SK-N-SH treated with all-trans-retinoic acid at 6 μM for 48 hours (cell line): Measurements from ENCODE around the gene LRRK1.

ENCODE experiments used
- ATAC-seq: fragments of 200-7000 bp; cut with Tn5 transposase; 3 replicates; pipeline ENCODE4 v1.9.1; 2020; ENCODE audit warnings: mild to moderate bottlenecking, moderate library complexity
- BACH2 ChIP-seq: fragments of 250-450 bp; sonication (Bioruptor Pico); IDR thresholded peaks from 2 replicates; pipeline ENCODE4 v1.9.0; 2021; ENCODE audit warnings: mild to moderate bottlenecking, borderline replicate concordance
- CSDC2 ChIP-seq: fragments of 250-450 bp; sonication (Bioruptor Pico); IDR thresholded peaks from 2 replicates; pipeline ENCODE4 v1.5.0; 2020; ENCODE audit warnings: mild to moderate bottlenecking, moderate library complexity
- ESRRG ChIP-seq: fragments of 250-450 bp; sonication (Bioruptor Pico); IDR thresholded peaks from 2 replicates; pipeline ENCODE4 v1.6.1; 2021; ENCODE audit warnings: mild to moderate bottlenecking
- GLIS3 ChIP-seq: fragments of 250-450 bp; sonication (Bioruptor Pico); IDR thresholded peaks from 2 replicates; pipeline ENCODE4 v1.5.0; 2020; ENCODE audit warnings: mild to moderate bottlenecking, moderate library complexity
- ISL1 ChIP-seq: fragments of 250-450 bp; sonication (Bioruptor Pico); IDR thresholded peaks from 2 replicates; pipeline ENCODE4 v2.1.2; 2022; ENCODE audit warnings: mild to moderate bottlenecking, moderate library complexity
- OSR1 ChIP-seq: fragments of 250-450 bp; sonication (Bioruptor Pico); IDR thresholded peaks from 2 replicates; pipeline ENCODE4 v1.8.0; 2022; ENCODE audit warnings: moderate library complexity, mild to moderate bottlenecking, inconsistent platforms
- RARB ChIP-seq: fragments of 250-450 bp; sonication (Bioruptor Pico); IDR thresholded peaks from 2 replicates; pipeline ENCODE4 v1.8.0; 2021; ENCODE audit warnings: mild to moderate bottlenecking, moderate library complexity
- SNAI2 ChIP-seq: fragments of 250-450 bp; sonication (Bioruptor Pico); IDR thresholded peaks from 2 replicates; pipeline ENCODE4 v1.5.0; 2020; ENCODE audit warnings: mild to moderate bottlenecking, moderate library complexity
- TCF4 ChIP-seq: fragments of 250-450 bp; sonication (Bioruptor Pico); IDR thresholded peaks from 2 replicates; pipeline ENCODE4 v1.8.0; 2021; ENCODE audit warnings: mild to moderate bottlenecking, moderate library complexity, borderline replicate concordance
- TOX ChIP-seq: fragments of 250-450 bp; sonication (Bioruptor Pico); IDR thresholded peaks from 2 replicates; pipeline ENCODE4 v1.8.0; 2021; ENCODE audit warnings: mild to moderate bottlenecking, moderate library complexity, borderline replicate concordance
- ZC3H10 ChIP-seq: fragments of 250-450 bp; sonication (Bioruptor Pico); IDR thresholded peaks from 2 replicates; pipeline ENCODE4 v1.5.1; 2021; ENCODE audit warnings: mild to moderate bottlenecking, moderate library complexity
- ZFP3 ChIP-seq: fragments of 250-450 bp; sonication (Bioruptor Pico); IDR thresholded peaks from 2 replicates; pipeline ENCODE4 v1.5.0; 2020; ENCODE audit warnings: mild to moderate bottlenecking, moderate library complexity
- ZFP30 ChIP-seq: fragments of 450-650 bp; formaldehyde crosslinking; IDR thresholded peaks from 2 replicates; pipeline ENCODE4 v1.5.0; 2022; ENCODE audit warnings: mild to moderate bottlenecking, moderate library complexity
- ZNF565 ChIP-seq: fragments of 450-650 bp; formaldehyde crosslinking; conservative IDR thresholded peaks from 2 replicates; pipeline ENCODE4 v1.5.0; 2020; ENCODE audit warnings: low read depth, mild to moderate bottlenecking, moderate library complexity
- ZNF8 ChIP-seq: fragments of 450-650 bp; formaldehyde crosslinking; IDR thresholded peaks from 2 replicates; pipeline ENCODE4 v1.5.0; 2020; ENCODE audit warnings: mild to moderate bottlenecking, moderate library complexity
- TF ChIP-seq, protein P1 (sequence below): fragments of 250-450 bp; sonication (Bioruptor Pico); IDR thresholded peaks from 2 replicates; pipeline ENCODE4 v1.8.0; 2020; ENCODE audit warnings: mild to moderate bottlenecking, moderate library complexity, borderline replicate concordance
- TF ChIP-seq, protein P2 (sequence below): fragments of 250-450 bp; sonication (Bioruptor Pico); IDR thresholded peaks from 2 replicates; pipeline ENCODE4 v1.5.1; 2021; ENCODE audit warnings: mild to moderate bottlenecking, moderate library complexity
- TF ChIP-seq, protein P3 (sequence below): fragments of 250-450 bp; sonication (Bioruptor Pico); IDR thresholded peaks from 2 replicates; pipeline ENCODE4 v1.5.1; 2020; ENCODE audit warnings: low read depth, mild to moderate bottlenecking, moderate library complexity
- TF ChIP-seq, protein P4 (sequence below): fragments of 250-450 bp; sonication (Bioruptor Pico); IDR thresholded peaks from 2 replicates; pipeline ENCODE4 v1.5.0; 2020; ENCODE audit warnings: mild to moderate bottlenecking, moderate library complexity
- TF ChIP-seq, protein P5 (sequence below): fragments of 250-450 bp; sonication (Bioruptor Pico); IDR thresholded peaks from 2 replicates; pipeline ENCODE4 v1.8.0; 2021; ENCODE audit warnings: low read depth, mild to moderate bottlenecking, moderate library complexity, borderline replicate concordance

LRRK1 gene

DNA sequence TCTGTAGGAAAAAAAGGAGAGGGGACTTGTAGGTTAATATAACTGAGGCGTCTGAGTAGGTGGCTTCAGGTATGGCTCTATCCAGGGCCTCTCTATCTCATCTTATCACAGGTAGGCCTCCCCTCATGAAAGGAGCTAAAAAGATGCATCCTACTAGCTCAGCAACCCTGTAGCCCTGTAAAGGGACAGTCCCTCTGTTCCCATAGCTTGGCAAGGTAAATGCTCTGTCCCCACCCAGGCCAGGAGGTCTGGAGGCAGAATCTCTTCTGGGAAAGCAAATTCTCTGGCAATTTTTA is 197.5 kb downstream of the LRRK1 start (continued):
- TF ChIP-seq, protein P1, sequence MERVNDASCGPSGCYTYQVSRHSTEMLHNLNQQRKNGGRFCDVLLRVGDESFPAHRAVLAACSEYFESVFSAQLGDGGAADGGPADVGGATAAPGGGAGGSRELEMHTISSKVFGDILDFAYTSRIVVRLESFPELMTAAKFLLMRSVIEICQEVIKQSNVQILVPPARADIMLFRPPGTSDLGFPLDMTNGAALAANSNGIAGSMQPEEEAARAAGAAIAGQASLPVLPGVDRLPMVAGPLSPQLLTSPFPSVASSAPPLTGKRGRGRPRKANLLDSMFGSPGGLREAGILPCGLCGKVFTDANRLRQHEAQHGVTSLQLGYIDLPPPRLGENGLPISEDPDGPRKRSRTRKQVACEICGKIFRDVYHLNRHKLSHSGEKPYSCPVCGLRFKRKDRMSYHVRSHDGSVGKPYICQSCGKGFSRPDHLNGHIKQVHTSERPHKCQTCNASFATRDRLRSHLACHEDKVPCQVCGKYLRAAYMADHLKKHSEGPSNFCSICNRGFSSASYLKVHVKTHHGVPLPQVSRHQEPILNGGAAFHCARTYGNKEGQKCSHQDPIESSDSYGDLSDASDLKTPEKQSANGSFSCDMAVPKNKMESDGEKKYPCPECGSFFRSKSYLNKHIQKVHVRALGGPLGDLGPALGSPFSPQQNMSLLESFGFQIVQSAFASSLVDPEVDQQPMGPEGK (CRISPR knock-in tag), result no peak
- TF ChIP-seq BACH2 (CRISPR knock-in tag) (no peak), ZFP30 (CRISPR knock-in tag) (no peak), OSR1 (CRISPR knock-in tag) (no peak), RARB (no peak), ZFP3 (CRISPR knock-in tag) (no peak), GLIS3 (CRISPR knock-in tag) (no peak), TOX (CRISPR knock-in tag) (no peak), ZC3H10 (CRISPR knock-in tag) (no peak)

DNA sequence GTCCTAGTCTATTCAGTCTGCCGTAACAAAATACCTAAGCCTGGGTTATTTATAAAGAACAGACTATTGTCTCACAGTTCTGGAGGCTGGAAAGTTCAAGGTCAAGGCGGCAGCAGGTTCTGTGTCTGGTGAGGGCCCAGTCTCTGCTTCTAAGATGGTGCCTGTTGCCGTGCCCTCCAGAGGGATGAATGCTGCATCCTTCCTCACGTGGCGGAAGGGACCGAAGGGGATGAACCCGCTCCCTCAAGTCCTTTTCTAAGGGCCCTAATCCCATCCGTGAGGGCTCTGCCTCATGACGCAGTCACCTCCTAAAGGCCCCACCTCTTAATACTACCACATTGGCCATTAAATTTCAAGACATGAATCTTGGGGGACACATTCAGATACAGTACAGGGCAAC is 199.0 kb downstream of the LRRK1 start:
- no peak for ATAC-seq
- no peak for TF ChIP-seq CSDC2 (CRISPR knock-in tag)
- TF ChIP-seq GLIS3 (CRISPR knock-in tag), result no peak
- TF ChIP-seq, protein P2, sequence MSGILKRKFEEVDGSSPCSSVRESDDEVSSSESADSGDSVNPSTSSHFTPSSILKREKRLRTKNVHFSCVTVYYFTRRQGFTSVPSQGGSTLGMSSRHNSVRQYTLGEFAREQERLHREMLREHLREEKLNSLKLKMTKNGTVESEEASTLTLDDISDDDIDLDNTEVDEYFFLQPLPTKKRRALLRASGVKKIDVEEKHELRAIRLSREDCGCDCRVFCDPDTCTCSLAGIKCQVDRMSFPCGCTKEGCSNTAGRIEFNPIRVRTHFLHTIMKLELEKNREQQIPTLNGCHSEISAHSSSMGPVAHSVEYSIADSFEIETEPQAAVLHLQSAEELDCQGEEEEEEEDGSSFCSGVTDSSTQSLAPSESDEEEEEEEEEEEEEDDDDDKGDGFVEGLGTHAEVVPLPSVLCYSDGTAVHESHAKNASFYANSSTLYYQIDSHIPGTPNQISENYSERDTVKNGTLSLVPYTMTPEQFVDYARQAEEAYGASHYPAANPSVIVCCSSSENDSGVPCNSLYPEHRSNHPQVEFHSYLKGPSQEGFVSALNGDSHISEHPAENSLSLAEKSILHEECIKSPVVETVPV (CRISPR knock-in tag), result no peak
- TF ChIP-seq ISL1 (CRISPR knock-in tag), result no peak
- no peak for TF ChIP-seq ZNF8 (CRISPR knock-in tag)
- TF ChIP-seq, protein P3, sequence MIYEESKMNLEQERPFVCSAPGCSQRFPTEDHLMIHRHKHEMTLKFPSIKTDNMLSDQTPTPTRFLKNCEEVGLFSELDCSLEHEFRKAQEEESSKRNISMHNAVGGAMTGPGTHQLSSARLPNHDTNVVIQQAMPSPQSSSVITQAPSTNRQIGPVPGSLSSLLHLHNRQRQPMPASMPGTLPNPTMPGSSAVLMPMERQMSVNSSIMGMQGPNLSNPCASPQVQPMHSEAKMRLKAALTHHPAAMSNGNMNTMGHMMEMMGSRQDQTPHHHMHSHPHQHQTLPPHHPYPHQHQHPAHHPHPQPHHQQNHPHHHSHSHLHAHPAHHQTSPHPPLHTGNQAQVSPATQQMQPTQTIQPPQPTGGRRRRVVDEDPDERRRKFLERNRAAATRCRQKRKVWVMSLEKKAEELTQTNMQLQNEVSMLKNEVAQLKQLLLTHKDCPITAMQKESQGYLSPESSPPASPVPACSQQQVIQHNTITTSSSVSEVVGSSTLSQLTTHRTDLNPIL (CRISPR knock-in tag), result no peak
- TF ChIP-seq, protein P4, sequence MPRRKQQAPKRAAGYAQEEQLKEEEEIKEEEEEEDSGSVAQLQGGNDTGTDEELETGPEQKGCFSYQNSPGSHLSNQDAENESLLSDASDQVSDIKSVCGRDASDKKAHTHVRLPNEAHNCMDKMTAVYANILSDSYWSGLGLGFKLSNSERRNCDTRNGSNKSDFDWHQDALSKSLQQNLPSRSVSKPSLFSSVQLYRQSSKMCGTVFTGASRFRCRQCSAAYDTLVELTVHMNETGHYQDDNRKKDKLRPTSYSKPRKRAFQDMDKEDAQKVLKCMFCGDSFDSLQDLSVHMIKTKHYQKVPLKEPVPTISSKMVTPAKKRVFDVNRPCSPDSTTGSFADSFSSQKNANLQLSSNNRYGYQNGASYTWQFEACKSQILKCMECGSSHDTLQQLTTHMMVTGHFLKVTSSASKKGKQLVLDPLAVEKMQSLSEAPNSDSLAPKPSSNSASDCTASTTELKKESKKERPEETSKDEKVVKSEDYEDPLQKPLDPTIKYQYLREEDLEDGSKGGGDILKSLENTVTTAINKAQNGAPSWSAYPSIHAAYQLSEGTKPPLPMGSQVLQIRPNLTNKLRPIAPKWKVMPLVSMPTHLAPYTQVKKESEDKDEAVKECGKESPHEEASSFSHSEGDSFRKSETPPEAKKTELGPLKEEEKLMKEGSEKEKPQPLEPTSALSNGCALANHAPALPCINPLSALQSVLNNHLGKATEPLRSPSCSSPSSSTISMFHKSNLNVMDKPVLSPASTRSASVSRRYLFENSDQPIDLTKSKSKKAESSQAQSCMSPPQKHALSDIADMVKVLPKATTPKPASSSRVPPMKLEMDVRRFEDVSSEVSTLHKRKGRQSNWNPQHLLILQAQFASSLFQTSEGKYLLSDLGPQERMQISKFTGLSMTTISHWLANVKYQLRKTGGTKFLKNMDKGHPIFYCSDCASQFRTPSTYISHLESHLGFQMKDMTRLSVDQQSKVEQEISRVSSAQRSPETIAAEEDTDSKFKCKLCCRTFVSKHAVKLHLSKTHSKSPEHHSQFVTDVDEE, result no peak
- TF ChIP-seq TCF4, result no peak
- no peak for TF ChIP-seq ZFP3 (CRISPR knock-in tag)
- no peak for TF ChIP-seq ESRRG (CRISPR knock-in tag)
- TF ChIP-seq RARB, result no peak
- TF ChIP-seq, protein P1 (CRISPR knock-in tag), result no peak
- TF ChIP-seq ZNF565, result no peak
- TF ChIP-seq, protein P5, sequence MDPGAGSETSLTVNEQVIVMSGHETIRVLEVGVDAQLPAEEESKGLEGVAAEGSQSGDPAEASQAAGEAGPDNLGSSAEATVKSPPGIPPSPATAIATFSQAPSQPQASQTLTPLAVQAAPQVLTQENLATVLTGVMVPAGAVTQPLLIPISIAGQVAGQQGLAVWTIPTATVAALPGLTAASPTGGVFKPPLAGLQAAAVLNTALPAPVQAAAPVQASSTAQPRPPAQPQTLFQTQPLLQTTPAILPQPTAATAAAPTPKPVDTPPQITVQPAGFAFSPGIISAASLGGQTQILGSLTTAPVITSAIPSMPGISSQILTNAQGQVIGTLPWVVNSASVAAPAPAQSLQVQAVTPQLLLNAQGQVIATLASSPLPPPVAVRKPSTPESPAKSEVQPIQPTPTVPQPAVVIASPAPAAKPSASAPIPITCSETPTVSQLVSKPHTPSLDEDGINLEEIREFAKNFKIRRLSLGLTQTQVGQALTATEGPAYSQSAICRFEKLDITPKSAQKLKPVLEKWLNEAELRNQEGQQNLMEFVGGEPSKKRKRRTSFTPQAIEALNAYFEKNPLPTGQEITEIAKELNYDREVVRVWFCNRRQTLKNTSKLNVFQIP, result no peak

DNA sequence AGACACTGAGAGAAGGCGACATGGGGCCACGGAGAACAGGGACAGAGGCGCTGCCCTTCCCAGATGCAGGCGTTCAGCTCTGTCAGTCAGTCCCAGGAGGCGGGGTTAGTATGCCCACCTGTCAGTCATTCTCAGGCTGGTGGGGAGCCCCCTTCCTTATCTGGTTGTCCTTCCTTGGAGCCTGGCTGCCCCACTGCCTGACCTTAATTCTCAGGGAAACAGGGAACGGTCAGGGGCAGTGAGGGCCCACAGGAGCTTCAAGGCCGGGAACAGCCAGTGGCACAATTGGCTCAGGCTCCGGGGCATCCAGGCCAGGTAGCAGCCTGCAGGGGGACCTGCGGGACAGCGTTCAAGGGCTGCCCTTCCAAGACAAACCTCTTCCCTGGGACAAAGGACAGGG is 199.5 kb downstream of the LRRK1 start:
- TF ChIP-seq, protein P3 (CRISPR knock-in tag), result no peak
- TF ChIP-seq, protein P4, result no peak
- TF ChIP-seq, protein P5, result no peak
- TF ChIP-seq GLIS3 (CRISPR knock-in tag) (no peak), ESRRG (CRISPR knock-in tag) (no peak), SNAI2 (CRISPR knock-in tag) (no peak)
- no peak for ATAC-seq
